Uterus (tissue), 2 donors: ENCODE results near the gene KRT3.

Source experiments
- POLR2A ChIP-seq, 2 donors: fragments of 450-650 bp; IDR thresholded peaks; one replicate each; pipeline ENCODE4 v1.6.1; 2016; ENCODE audit warnings: antibody characterized with exemption in 2 of 2, mild to moderate bottlenecking in 1 of 2, moderate library complexity in 1 of 2
- TF ChIP-seq, protein P1 (sequence below), 4 experiments: fragments of 200-600 bp in 2 of 4; fragments of 450-650 bp in 2 of 4; sonication (generic) in 2 of 4; IDR thresholded peaks; one replicate each; pipeline ENCODE4 v1.5.1; 2016 to 2019; ENCODE audit warnings: antibody characterized with exemption in 4 of 4, mild to moderate bottlenecking in 2 of 4, moderate library complexity in 1 of 4

DNA sequence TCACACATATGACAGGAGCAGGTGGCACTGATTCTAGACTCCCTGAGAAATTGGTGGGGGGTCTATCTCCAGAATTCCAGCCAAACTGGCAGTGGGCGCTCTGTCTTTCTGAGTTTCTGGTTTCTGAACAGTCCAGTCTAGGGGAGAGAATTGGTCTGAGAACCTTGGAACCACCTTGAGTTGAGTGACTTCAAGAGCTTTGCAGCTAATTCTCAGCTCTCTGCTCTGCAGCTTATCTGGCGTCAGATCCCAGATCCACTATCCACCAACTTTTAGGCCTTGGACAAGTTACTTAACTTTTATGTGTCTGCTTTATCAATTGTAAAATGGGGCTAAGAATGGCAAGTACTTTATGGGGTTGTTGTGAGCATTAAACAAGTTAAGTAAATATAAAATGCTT, 17.1 kb downstream of the KRT3 start:
- TF ChIP-seq POLR2A (IDR thresholded peaks at IDR 0.05): no peak
- TF ChIP-seq, protein P1, sequence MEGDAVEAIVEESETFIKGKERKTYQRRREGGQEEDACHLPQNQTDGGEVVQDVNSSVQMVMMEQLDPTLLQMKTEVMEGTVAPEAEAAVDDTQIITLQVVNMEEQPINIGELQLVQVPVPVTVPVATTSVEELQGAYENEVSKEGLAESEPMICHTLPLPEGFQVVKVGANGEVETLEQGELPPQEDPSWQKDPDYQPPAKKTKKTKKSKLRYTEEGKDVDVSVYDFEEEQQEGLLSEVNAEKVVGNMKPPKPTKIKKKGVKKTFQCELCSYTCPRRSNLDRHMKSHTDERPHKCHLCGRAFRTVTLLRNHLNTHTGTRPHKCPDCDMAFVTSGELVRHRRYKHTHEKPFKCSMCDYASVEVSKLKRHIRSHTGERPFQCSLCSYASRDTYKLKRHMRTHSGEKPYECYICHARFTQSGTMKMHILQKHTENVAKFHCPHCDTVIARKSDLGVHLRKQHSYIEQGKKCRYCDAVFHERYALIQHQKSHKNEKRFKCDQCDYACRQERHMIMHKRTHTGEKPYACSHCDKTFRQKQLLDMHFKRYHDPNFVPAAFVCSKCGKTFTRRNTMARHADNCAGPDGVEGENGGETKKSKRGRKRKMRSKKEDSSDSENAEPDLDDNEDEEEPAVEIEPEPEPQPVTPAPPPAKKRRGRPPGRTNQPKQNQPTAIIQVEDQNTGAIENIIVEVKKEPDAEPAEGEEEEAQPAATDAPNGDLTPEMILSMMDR (IDR thresholded peaks at IDR 0.05): no peak
